GM10847 (cell line): ENCODE results near the gene DNAJC27.
A peak's percentile ranks its signal among the peaks of the same experiment; 100 is the strongest.

Source experiments
- POLR2A ChIP-seq: IDR thresholded peaks from 2 replicates; pipeline ENCODE4 v1.6.1; 2011; ENCODE audit not compliant: insufficient read length; ENCODE audit errors: extremely low read depth

DNAJC27 gene

GRCh38 chr2:24971536-24972314, at the start of gene DNAJC27:
Gene DNAJC27 (minus strand): TSS chr2:24971955. CDS start chr2:24971904, 51 bp downstream.
- TF ChIP-seq POLR2A = peak; percentile 88

DNA sequence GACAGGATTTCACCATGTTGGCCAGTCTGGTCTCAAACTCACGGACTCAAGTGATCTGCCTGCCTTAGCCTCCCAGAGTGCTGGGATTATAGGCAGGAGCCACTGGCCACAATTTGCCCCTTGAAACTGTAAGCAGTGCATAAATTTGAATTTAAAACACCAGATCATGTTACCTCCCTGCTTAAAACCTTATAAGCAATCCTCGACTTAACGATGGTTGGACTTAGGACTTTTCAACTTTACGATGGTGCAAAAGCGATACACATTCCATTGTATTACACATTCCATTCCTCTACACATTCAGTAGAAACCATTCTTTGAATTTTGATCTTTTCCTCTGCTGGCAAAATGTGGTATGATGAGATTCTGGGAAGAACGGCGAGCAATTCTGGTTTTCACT, 46.9 kb upstream of the DNAJC27 start:
- TF ChIP-seq POLR2A = no peak

DNA sequence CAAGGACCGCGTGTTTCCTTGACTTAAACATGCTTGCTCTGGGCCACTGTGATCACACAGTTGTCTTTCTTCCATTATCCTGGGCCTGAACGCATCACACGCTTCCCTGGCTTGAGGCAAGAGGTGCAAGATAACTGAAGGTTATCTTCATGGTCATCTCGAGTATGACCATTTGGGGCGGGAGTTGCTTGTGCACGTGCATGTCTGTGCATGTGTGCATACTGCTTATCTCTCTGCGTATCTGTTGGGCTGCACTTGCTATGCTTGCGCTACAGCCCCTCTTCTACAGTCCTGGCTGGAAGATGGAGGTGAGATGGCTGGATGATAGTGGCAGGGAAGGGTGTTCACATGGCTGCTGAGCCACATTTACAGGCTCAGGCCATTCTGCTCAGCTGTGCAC, 42.9 kb upstream of the DNAJC27 start:
- no peak for TF ChIP-seq POLR2A

DNA sequence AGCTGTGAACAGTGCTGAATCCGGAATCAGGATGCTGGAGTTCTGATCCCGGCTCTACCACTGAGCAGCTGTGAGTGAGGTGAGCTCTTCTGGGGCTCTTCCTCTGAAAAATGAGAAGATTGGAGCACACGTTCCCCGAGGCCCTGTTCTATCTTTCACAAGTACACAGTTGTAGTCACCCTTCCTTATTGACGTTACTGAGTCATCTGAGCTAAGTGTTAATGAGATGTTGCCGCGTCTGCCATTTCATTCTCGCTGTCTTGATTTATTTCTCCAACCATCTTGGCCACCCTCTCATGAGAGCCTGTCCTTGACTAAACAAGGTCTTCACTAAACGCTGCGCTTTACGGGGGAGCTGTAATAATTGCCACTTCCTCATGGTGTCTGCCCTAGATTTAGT, 38.2 kb upstream of the DNAJC27 start:
- no peak for TF ChIP-seq POLR2A

DNA sequence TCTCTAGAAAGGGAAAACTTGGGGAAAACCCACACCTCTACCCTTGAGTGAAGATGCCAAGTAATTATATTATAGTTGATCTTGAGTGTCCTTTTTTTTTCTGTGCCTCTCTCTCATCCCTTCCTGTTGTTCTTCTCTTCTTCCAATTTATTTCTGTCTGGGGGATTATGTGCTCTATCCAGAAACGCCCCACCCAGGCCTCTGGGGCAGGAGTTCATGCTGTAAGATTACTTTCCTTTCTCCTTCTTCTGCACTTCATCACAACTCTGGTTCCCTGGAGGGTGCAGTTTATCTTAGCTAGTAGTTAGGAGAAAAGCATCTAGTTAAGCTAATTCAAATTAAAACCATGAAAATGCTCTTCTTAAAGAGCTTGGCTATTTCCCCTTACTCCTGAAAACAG, 30.3 kb upstream of the DNAJC27 start:
- no peak for TF ChIP-seq POLR2A

- TF ChIP-seq POLR2A = no peak
These were observed 29.5 kb upstream of the DNAJC27 start for GRCh38 chr2:25001325-25001637.

DNA sequence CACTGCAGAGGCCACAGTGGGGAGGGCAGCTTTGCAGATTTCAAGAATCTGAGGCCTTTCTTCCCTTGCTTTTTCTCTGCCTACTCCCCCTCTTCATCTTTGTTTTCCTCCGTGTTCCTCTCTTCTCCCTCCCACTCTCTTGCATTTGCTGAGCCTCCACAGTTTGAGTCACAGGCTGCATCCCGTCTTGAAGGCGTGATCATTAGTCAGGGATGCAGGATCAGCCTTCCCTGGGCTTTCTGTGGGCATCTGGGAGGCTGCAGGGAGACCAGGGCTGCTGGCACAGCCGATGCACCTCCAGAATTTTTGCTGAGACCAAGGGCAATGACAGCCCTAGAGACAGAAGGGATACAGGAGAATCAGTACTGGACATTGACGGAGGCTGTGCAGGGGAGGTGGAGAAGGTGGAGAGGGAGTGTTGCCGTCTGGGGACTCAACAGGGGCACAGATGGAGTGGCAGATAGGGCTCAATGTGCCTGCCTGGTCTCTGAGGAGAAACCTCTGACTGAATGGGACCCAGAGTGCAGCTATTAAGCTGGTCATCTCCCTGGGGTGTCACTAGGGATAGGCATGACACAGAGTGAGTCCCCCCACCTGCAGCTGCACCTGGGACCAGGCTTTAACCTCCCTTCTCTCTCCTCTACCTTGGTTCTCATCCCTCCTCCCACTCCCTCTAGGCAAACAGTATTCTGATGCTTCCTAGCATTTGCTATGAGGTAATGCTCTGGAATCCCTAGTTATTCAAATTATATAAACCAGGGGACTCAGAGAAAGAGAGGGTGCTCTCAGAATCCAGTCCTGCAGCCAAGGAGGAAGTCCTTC, 29.0 kb upstream of the DNAJC27 start:
- TF ChIP-seq POLR2A = no peak

DNA sequence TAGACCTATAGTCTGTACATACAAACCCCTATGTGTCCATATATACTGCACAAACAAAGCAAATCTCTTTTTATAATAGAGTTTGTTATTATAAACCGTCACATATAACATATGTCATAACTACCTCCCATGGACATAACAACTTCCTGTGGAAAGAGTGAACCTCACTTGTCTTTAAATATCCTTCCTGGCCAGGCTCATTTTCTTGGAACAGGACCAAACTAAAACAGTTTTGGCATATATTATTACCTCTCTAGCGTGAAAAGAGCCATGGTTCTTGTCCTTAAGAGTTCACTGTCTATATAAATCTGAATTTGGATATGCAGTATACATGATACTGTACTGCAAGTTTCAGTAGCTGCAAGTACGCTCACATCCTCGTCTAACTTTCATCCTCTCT, 28.3 kb upstream of the DNAJC27 start:
- no peak for TF ChIP-seq POLR2A

DNA sequence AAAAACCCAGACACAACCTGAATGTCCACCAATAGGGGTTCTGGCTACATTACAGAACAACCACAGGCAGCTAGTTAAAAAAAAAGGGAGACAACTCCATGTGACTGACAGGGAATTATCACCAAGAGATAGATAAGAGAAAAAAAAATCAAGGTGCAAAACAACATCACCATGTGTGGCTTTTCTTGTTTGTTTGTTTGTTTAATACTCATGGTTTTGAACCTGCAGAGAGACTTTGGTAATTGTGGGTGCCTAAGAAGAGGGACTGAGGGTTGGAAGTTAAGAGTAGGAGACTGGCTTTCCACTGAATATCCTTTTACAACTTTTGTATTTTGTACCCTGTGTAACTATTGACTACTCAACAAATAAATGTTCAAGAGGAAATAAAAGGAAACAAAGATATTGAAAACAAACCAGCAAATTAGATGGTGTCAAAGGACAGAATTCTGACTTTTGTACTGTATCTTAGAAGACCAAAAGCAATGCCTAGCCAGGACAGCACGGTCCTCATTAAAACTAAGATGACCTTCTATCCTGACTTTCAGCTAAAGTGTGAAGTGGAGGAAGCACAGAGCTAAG, 22.5 kb upstream of the DNAJC27 start:
- no peak for TF ChIP-seq POLR2A

GRCh38 chr2:24993406-24994145, 21.8 kb upstream of the DNAJC27 start:
- no peak for TF ChIP-seq POLR2A

GRCh38 chr2:24986372-24986771, 14.6 kb upstream of the DNAJC27 start:
- no peak for TF ChIP-seq POLR2A

GRCh38 chr2:24985511-24985910, 13.8 kb upstream of the DNAJC27 start:
- TF ChIP-seq POLR2A = no peak

GRCh38 chr2:24984912-24985311, 13.2 kb upstream of the DNAJC27 start:
- no peak for TF ChIP-seq POLR2A

DNA sequence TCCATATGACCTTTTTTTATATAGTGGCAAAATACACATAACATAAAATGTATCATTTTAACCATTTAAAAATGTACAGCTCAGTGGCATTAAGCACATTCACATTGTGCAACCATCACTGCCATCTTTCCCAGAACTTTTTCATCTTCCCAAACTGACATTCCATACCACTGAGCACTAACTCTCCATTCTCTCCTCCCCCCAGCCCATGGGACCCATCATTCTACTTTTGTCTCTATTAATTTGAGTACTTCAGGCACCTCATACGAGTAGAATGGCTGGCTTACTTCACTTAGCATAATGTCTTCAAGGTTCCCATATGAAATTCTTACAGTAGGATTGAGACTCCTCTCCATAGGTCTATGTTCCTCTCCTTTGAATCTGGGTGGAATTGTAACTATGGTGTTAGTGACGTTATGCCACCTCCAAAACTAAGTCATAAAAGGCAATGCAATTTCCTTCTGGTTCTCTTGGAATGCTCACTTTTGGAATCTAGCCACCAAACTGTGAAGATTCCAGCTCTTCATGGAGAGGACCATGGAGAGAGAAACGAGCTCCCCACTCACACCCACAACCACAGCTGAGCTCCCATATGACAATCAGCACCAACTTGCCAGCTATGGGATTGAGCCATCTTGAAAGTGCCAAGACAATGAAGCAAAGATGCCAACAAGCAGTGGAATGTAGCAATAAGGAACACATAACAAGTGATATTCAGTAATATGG, 9.8 kb upstream of the DNAJC27 start:
- no peak for TF ChIP-seq POLR2A

DNA sequence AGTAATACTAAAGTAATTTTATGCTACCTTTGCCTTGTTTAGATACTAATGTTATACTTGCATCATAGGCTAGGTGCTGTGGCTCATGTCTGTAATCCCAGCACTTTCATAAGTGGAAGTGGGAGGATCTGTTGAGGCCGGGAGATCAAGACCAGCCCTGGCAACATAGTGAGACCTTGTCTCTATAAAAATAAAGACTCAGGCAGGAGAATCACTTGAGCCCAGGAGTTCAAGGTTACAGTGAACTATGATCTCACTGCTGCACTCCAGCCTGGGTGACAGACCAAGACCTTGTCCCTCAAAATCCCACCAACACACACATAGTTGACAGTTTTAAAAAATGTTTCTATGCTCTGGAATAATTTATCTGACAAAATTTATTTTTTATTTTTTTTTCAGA, 6.9 kb upstream of the DNAJC27 start:
- TF ChIP-seq POLR2A = no peak
